Testis (tissue), 3 donors: ENCODE data around the gene FAM240B. TPM values are rescaled to one million over a fixed set of nuclear protein-coding genes. Genes with fewer than 3 reads are reported as not detected.

ENCODE experiments used
- DNase-seq: peaks from one replicate; pipeline ENCODE4 v3.0.0-alpha.2; 2019
- H3K27ac ChIP-seq, 2 donors: fragments of 200-600 bp; sonication (generic); one replicate each; pipeline ENCODE4 v1.5.1; 2019
- H3K27me3 ChIP-seq: fragments of 200-600 bp; sonication (generic); one replicate; pipeline ENCODE4 v1.5.1; 2019
- H3K36me3 ChIP-seq: fragments of 200-600 bp; sonication (generic); one replicate; pipeline ENCODE4 v1.5.1; 2017; ENCODE audit warnings: low read depth; ENCODE audit errors: missing control alignments
- H3K4me1 ChIP-seq: fragments of 200-600 bp; sonication (generic); one replicate; pipeline ENCODE4 v1.5.1; 2019
- H3K4me3 ChIP-seq, 2 donors: fragments of 200-600 bp; sonication (generic); one replicate each; pipeline ENCODE4 v1.5.1; 2017 to 2019
- H3K9me3 ChIP-seq: fragments of 200-600 bp; sonication (generic); one replicate; pipeline ENCODE4 v1.5.1; 2017
- POLR2A ChIP-seq: fragments of 450-650 bp; IDR thresholded peaks from one replicate; pipeline ENCODE4 v1.6.1; 2017; ENCODE audit warnings: antibody characterized with exemption, mild to moderate bottlenecking, moderate library complexity
- WGBS, 2 donors: methylation state at CpG; one replicate each; pipeline ENCODE4 v1.1.5; 2018; 5-methylcytosine and 5-hydroxymethylcytosine counted together
- intact Hi-C: fragments of 100-400 bp; cut with DNase I; formaldehyde crosslinking; loops from one replicate; pipeline ENCODE4 v1.15.1; 2023; ENCODE audit warnings: low total_unique reads
- polyA plus RNA-seq: library from polyadenylated mRNA; stranded (reverse); fragments of 350-450 nt; fragmentation: Illumina TruSeq; extraction: RNeasy Lipid Tissue Mini Kit (QIAGEN cat#74804); gene quantifications from one replicate; pipeline ENCODE4 v1.2.3, GENCODE V29; 2014; ENCODE audit warnings: low read depth, low replicate concordance; ENCODE audit not compliant: insufficient read depth
- total RNA-seq, 2 donors: library from RNA; depleted of rRNA; stranded (reverse); fragments of >200 nt; gene quantifications; one replicate each; pipeline ENCODE4 v1.2.3, GENCODE V29; 2016
- TF ChIP-seq, protein P1 (sequence below), 3 experiments: fragments of 450-650 bp in 2 of 3; fragments of 200-600 bp in 1 of 3; sonication (generic) in 1 of 3; IDR thresholded peaks; one replicate each; pipeline ENCODE4 v1.5.1; 2016 to 2019; ENCODE audit warnings: antibody characterized with exemption in 3 of 3, mild to moderate bottlenecking in 2 of 3, moderate library complexity in 1 of 3

Gene FAM240B
- total and polyA plus RNA-seq, 3 donors from 2014 or later = 0.81 to 1.3 TPM; not detected in 1

DNA sequence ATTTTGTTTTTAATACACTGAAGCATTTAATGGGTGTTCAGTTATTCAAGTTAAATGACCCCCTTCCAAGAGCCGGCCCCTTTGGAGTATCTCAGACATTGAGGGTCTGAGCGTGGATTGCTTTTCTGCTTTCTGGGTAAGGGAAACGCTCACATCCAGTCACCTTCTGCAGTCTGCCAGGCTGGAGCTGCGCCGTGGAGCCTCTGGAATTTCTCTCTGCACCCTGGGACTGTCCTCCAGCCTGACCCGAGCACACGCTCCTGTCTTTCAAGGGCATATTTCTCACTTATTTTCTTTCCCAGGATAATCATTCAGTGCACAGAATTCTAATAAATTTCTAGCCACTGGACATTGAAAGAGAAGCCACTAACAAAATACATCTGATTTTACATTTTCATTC is 13.4 kb downstream of the FAM240B start:
- Histone ChIP-seq H3K9me3 (no peaks in the 10 kb centered on the region), H3K4me3 (no peak overlapping the region), H3K4me1 (no peaks in the 10 kb centered on the region), H3K36me3 (no peaks in the 10 kb centered on the region), H3K27me3 (no peaks in the 10 kb centered on the region), H3K27ac (no peak overlapping the region)
- intact Hi-C loops = no loop called here
- no peak for TF ChIP-seq POLR2A
- TF ChIP-seq, protein P1, sequence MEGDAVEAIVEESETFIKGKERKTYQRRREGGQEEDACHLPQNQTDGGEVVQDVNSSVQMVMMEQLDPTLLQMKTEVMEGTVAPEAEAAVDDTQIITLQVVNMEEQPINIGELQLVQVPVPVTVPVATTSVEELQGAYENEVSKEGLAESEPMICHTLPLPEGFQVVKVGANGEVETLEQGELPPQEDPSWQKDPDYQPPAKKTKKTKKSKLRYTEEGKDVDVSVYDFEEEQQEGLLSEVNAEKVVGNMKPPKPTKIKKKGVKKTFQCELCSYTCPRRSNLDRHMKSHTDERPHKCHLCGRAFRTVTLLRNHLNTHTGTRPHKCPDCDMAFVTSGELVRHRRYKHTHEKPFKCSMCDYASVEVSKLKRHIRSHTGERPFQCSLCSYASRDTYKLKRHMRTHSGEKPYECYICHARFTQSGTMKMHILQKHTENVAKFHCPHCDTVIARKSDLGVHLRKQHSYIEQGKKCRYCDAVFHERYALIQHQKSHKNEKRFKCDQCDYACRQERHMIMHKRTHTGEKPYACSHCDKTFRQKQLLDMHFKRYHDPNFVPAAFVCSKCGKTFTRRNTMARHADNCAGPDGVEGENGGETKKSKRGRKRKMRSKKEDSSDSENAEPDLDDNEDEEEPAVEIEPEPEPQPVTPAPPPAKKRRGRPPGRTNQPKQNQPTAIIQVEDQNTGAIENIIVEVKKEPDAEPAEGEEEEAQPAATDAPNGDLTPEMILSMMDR (IDR thresholded peaks at IDR 0.05) = no peak
- DNase-seq = no peak
- 53 to 55% methylated on average over 7 of the region's 7 CpGs for WGBS, 2 donors

DNA sequence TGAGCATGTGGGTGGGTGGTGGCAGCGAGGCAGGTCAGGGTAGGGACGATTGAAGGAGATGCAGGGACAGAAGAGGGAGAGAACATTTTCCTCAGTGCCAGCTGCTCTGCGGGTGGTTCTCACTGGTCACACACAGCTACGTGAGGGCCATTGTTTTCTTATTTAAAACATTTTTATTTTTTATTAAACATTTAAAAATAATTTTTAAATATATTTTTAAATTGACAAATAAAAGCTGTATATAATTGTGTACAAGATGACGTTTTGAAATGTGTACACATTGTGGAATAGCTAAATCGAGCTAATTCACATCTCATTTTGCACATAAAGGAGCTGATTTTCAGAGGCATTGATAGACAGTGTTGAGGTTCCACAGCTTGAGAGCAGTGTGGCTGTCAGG is 14.0 kb downstream of the FAM240B start:
- H3K9me3 ChIP-seq = no peaks in the 10 kb centered on the region
- H3K4me3 ChIP-seq = no peak overlapping the region
- H3K36me3 ChIP-seq = no peaks in the 10 kb centered on the region
- no peak for DNase-seq
- intact Hi-C loops = no loop called here
- no peak overlapping the region for H3K27ac ChIP-seq
- no peak for TF ChIP-seq POLR2A
- TF ChIP-seq, protein P1 (IDR thresholded peaks at IDR 0.05) = no peak
- no peaks in the 10 kb centered on the region for H3K4me1 ChIP-seq
- H3K27me3 ChIP-seq = no peaks in the 10 kb centered on the region
- WGBS, 2 donors = 77 to 79% methylated on average over 6 of the region's 6 CpGs

DNA sequence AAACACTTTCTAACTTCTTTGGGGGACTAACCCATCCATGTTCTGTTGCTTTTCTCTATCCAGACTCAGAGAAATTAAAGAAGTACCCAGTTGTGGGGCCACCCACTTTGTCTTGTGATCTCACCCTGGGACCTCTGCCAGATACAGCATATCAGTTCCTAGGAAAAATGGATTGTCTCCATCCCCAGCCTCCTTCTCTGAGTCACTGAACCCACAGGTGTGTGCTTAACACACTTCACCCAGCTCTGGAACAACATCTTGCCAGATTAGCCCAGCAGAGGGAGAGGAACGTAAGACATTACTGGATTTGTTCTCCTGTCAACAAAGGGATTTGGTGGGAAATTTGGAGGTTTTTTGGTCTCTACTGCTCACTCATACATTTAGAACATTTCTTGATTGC is 19.2 kb downstream of the FAM240B start:
- intact Hi-C loops = no loop called here
- Histone ChIP-seq H3K27ac (no peak overlapping the region), H3K4me1 (no peaks in the 10 kb centered on the region), H3K27me3 (no peaks in the 10 kb centered on the region), H3K4me3 (no peak overlapping the region), H3K36me3 (no peaks in the 10 kb centered on the region), H3K9me3 (no peaks in the 10 kb centered on the region)
- no peak for DNase-seq
- TF ChIP-seq, protein P1 (IDR thresholded peaks at IDR 0.05) = no peak
- TF ChIP-seq POLR2A = no peak
- 65 to 73% methylated on average over 1 of the region's 1 CpG for WGBS, 2 donors

DNA sequence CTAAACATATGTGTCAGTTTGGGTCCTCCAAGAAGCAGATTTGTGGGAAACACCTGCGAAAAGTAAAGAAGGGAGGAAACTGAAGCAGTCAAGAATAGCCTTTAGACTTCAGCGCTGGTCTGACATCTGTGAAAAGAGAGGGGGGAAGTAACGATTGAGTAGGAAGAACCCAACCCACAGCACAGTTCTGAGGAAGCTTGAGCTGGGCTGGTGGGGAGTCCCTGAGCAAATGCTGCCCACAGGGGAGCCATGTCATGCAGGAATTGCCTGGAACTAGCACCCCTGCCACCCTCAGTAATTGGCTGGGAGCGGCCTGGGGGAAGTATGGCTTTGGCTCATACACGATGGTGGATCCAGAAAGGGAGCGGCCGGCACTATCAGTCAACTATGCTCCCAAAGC is 20.6 kb downstream of the FAM240B start:
- Histone ChIP-seq H3K36me3 (no peaks in the 10 kb centered on the region), H3K27ac (no peak overlapping the region), H3K4me1 (no peaks in the 10 kb centered on the region), H3K27me3 (no peaks in the 10 kb centered on the region), H3K9me3 (no peaks in the 10 kb centered on the region), H3K4me3 (no peak overlapping the region)
- TF ChIP-seq POLR2A = no peak
- TF ChIP-seq, protein P1 (IDR thresholded peaks at IDR 0.05) = no peak
- WGBS, 2 donors = 81 to 86% methylated on average over 7 of the region's 7 CpGs
- DNase-seq = no peak
- intact Hi-C loops = no loop called here

DNA sequence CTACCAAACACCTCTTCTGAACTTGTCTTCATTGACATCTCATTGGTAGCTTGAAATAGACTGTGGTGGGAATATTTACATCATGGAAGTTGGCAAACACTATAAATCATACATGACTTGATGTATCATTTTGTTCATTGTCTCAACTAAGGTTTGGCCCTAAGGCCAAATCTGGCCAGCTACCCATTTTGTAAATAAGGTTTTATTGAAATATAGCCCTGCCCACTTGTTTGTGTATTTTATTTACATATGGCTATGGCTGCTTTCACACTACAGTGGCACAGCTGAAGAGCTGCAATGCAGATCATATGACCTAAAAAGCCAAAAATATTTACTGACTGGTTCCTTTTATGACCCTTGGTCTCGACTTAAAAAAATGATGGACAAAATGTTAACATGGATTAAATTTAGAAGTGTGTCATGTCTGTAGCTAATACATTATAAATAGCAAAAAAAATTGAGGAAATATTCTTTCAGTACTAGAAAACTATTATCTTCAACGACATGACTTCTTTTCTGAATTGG is 22.1 kb downstream of the FAM240B start:
- TF ChIP-seq, protein P1 (IDR thresholded peaks at IDR 0.05) = no peak
- TF ChIP-seq POLR2A = no peak
- H3K9me3 ChIP-seq = no peaks in the 10 kb centered on the region
- H3K27me3 ChIP-seq = no peaks in the 10 kb centered on the region
- H3K4me1 ChIP-seq = no peaks in the 10 kb centered on the region
- H3K36me3 ChIP-seq = no peaks in the 10 kb centered on the region
- H3K4me3 ChIP-seq = no peak overlapping the region
- WGBS, 2 donors = 80 to 83% methylated on average over 2 of the region's 2 CpGs
- H3K27ac ChIP-seq = no peak overlapping the region
- intact Hi-C loops = no loop called here
- DNase-seq = no peak
